ENCODE measurements around the gene PUS1.

Gene PUS1

DNA sequence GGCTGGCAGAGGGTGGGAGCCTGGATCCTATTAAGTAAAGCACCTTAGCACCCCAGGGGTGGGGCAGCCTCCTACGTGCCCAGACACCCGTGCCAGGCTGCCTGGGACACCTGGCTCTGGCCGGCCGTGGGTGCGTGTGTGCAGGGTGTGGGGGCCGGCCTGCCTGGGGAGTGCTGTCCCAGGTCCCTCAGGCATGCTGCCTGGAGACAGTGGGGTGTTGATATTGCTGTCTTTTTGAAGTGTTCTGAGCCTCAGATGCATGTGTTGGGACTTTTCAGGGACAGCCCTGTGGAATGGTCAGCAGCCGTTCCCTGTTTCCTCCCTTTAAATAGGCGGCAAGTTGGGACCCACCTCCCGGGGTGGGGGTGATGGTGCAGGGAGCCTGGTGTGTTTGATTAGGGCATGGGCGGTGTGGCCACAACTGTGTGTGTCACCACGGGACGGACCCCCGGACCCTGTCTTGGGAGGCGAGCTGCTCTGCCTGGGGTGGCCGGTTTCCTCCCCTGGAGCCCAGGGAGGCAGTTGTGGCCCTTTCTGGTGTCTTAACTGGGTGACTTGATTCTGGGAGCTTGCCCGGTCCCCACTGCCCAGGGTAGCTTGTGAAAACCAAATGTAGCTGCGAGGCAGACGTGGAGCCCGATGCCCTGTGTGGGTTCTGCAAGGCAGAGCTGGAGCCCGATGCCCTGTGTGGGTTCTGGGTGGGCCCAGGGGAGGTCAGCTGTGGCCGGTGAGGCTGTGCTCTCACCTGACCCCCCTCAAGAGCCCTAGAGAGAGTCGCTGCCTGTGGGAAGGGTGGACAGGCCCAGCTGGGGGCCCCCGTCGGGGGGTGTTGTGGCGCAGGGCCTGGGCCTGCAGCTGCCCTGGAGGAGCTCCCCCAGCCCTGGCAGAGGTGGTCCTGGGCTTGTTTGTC is 26.5 kb upstream of the PUS1 start:
- peak overlapping the region; percentile 57; the same call in 1 of the 2 replicates for H3K9ac ChIP-seq
- no peak overlapping the region for H3K4me3 ChIP-seq
- H3K4me2 ChIP-seq: peak overlapping the region; percentile 49
- peaks cover 100% of the 10 kb centered on the region for H4K20me1 ChIP-seq
- H3K9me3 ChIP-seq: no peaks in the 10 kb centered on the region
- no peaks in the 10 kb centered on the region for H3K27me3 ChIP-seq
- H3K4me1 ChIP-seq: peaks cover 81% of the 10 kb centered on the region
- H3K27ac ChIP-seq: peak overlapping the region; percentile 64
- TF ChIP-seq Cebpa-rat (IDR thresholded peaks at IDR 0.05): no peak
- H3K36me3 ChIP-seq: peaks cover 85% of the 10 kb centered on the region

DNA sequence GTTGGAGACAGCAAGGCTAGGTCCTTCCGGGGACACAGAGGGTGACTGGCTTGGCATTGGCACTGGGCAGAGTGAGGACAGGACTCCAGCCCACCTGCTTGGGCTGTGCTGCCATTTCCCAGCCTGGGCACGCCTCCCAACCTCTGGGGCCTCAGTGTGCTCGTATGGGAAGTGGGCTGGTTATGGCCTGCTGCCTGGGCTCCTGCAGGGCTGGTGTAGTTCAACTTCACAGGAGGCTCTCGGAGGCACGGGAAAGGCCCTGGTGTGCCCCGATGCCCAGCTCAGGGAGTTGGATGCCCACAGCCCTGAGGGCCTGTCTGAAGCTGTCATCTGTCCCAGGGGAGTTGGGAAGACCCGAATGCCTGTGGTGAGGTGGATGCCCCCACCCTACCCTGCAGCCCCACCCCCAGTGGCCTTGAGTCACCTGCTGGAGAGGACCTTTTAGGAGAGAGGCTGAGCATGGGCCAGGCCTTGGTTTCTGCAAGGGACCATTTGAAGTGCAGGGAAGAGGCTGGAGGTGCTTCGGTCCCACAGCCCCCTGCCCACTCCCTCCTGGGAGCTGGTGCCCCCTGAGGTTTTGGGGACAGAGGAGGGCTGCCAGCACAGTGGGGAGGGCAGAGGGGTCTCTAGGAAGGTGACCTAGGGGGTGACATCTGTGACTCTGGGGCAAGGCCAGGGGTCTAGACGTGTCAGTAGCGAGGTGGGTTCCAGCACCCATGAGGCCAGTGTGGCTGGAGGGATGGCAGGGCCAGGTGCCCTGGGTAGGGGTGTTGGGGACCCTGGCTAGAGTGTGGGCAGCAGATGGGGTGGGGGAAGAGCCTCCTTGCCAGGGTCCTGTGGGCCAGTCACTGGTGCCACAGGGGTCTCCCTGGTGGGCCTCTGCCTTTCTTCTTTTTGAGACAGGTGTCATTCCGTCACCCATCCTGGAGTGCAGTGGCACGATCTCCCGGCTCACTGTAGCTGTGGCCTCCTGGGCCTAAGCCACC is 25.5 kb upstream of the PUS1 start:
- peaks cover 88% of the 10 kb centered on the region for H3K36me3 ChIP-seq
- peak overlapping the region; percentile 64 for H3K27ac ChIP-seq
- no peak overlapping the region for H3K4me3 ChIP-seq
- no peak for TF ChIP-seq Cebpa-rat (IDR thresholded peaks at IDR 0.05)
- H3K27me3 ChIP-seq: no peaks in the 10 kb centered on the region
- peak overlapping the region; percentile 57 for H3K9ac ChIP-seq
- no peaks in the 10 kb centered on the region for H3K9me3 ChIP-seq
- H4K20me1 ChIP-seq: peaks cover 98% of the 10 kb centered on the region
- peak overlapping the region; percentile 49 for H3K4me2 ChIP-seq
- peaks cover 76% of the 10 kb centered on the region for H3K4me1 ChIP-seq

DNA sequence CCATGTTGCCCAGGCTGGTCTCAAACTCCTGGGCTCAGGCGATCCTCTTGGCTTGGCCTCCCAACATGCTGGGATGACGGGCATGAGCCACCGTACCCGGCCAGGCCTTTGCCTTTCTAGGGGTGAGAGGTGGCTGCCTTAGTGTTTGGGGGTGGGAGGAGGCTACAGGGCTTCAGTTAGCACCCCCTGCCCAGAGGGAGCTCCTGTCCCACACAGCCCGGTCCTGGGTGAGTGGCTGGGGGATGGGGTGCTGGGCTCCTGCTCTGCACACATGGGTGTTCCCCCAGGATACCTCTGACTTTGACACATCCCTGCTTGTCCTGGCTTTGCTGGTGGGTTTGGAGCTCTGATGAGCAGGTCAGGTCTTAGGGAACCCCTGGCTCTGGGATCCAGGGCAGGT is 24.7 kb upstream of the PUS1 start:
- H4K20me1 ChIP-seq: peaks cover 98% of the 10 kb centered on the region
- H3K4me3 ChIP-seq: no peak overlapping the region
- H3K4me1 ChIP-seq: peaks cover 76% of the 10 kb centered on the region
- H3K9ac ChIP-seq: 0 out of 2 replicates have a peak overlapping the region, but pooled peaks have one; percentile 38
- peaks cover 89% of the 10 kb centered on the region for H3K36me3 ChIP-seq
- no peaks in the 10 kb centered on the region for H3K27me3 ChIP-seq
- TF ChIP-seq Cebpa-rat (IDR thresholded peaks at IDR 0.05): no peak
- H3K4me2 ChIP-seq: peak overlapping the region; percentile 49; the same call in 1 of the 2 replicates
- 0 out of 2 replicates have a peak overlapping the region, but pooled peaks have one; percentile 18 for H3K27ac ChIP-seq
- H3K9me3 ChIP-seq: no peaks in the 10 kb centered on the region

DNA sequence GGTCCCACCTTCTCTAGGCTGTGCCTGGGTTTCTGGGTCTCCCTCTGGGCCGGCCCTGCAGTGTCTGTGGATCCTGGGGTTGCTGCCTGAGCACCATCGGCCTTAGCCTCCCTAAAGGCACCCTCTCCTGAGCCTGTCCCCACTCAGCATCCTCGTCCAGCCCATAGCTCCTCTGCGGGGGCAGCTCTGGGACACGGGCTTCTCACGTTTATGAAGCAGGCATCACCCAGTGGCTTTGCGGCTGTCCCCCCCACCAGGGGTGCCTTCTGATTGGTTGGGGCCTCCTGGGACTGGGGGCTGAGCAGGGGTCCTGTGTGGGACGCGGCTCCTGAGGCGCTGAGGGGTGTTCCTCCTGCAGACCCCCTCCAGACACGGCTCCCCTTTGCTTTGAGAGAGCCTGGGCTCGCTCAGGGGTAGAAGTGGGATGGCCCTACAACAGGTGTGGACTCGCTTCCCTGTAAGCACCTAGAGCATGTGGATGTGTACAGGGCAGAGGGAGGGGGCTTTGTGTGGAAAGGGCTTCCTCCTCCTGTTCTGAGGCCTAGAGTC is 23.9 kb upstream of the PUS1 start:
- H3K9ac ChIP-seq: no peak overlapping the region
- peaks cover 76% of the 10 kb centered on the region for H3K4me1 ChIP-seq
- H3K27ac ChIP-seq: no peak overlapping the region
- no peak overlapping the region for H3K4me3 ChIP-seq
- no peaks in the 10 kb centered on the region for H3K27me3 ChIP-seq
- H3K9me3 ChIP-seq: no peaks in the 10 kb centered on the region
- 0 out of 2 replicates have a peak overlapping the region, but pooled peaks have one; percentile 49 for H3K4me2 ChIP-seq
- peaks cover 92% of the 10 kb centered on the region for H3K36me3 ChIP-seq
- no peak for TF ChIP-seq Cebpa-rat (IDR thresholded peaks at IDR 0.05)
- H4K20me1 ChIP-seq: peaks cover 98% of the 10 kb centered on the region

- H3K4me2 ChIP-seq: no peak overlapping the region
- H3K4me1 ChIP-seq: peaks cover 76% of the 10 kb centered on the region
- no peak overlapping the region for H3K27ac ChIP-seq
- H3K27me3 ChIP-seq: no peaks in the 10 kb centered on the region
- H3K9ac ChIP-seq: no peak overlapping the region
- peaks cover 92% of the 10 kb centered on the region for H3K36me3 ChIP-seq
- peaks cover 98% of the 10 kb centered on the region for H4K20me1 ChIP-seq
- H3K4me3 ChIP-seq: no peak overlapping the region
- no peaks in the 10 kb centered on the region for H3K9me3 ChIP-seq
- no peak for TF ChIP-seq Cebpa-rat (IDR thresholded peaks at IDR 0.05)
Observed at GRCh38 chr12:131905630-131906091, 23.4 kb upstream of the PUS1 start.

DNA sequence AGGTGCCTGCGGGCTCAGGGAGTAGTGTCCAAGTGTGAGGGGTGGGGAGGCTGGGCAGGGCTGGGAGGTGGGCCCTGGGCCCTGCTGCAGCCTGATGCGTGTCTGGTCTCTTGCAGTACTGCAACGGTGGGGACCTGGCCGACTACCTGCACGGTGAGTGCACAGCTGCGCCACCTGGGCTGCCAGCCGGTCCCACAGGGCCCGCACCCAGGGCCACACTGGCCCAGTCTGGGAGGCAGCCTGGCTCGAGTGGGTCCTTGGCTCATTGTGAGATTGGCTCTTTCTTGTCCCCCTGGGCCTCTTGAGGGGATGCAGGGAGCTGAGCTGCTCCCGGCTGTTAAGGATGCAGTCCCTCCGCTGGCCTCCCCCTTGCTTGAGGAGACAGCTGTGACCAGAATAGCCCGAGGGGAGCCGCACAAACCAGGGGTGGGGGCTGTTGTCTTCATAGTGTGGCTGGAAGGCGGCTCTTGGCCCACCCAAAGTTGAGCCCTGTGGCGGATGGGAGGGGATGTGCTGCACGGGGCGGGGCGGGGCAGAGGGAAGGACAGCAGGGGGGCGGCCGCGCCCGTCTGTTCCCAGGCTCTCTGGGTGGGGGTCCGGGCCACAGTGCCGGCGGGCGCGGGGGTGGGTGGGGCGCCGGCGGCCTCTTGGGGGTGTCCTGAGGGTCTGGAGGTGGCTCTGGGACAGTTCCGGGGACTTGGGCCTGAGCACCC is 21.5 kb upstream of the PUS1 start:
- no peak for TF ChIP-seq Cebpa-rat (IDR thresholded peaks at IDR 0.05)
- Histone ChIP-seq H3K27ac (no peak overlapping the region), H3K4me3 (no peak overlapping the region), H3K9me3 (no peaks in the 10 kb centered on the region), H3K4me1 (peaks cover 79% of the 10 kb centered on the region), H4K20me1 (peaks cover 98% of the 10 kb centered on the region), H3K36me3 (peaks cover 96% of the 10 kb centered on the region), H3K27me3 (no peaks in the 10 kb centered on the region), H3K9ac (no peak overlapping the region), H3K4me2 (no peak overlapping the region)

DNA sequence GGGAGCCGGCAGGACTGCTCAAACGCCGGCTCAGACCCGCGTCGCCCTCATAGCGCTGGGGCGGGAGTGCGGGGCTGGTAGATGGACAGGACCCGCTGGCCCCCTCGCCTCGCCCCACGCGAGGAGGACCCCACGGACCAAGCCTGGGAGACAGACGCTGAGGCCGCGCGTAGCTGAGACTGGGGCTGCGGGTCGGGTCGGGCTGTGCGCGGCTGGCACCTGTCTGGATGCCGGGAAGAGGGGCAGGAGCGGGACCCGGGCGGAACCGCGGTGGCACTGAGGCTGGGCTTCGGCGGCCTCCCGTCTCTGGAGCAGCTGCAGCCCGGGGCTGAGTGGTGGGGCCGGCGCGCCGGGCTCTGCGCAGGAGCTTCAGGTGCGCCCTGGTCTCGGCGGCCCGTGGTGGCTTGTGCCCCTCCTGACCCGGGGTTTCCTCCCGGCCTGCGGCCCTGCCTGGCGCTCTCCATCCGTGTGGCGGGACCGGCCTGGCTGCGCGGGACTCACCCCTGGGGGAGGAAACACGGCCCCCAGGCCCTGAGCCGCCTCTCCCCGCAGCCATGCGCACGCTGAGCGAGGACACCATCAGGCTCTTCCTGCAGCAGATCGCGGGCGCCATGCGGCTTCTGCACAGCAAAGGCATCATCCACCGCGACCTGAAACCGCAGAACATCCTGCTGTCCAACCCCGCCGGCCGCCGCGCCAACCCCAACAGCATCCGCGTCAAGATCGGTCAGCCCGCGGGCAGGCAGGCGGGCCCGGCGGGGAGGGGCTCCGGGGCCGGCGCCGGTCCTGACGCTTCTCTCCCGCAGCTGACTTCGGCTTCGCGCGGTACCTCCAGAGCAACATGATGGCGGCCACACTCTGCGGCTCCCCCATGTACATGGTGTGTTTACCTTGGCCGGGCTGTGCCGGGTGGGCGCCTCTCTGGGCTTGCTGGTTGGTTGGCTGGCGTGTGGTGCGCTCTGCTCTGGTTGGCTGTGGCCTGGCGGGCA is 20.7 kb upstream of the PUS1 start:
- H3K27ac ChIP-seq: no peak overlapping the region; the same call in 1 of the 2 replicates
- peaks cover 98% of the 10 kb centered on the region for H4K20me1 ChIP-seq
- H3K4me3 ChIP-seq: no peak overlapping the region; the same call in 1 of the 2 replicates
- no peaks in the 10 kb centered on the region for H3K27me3 ChIP-seq
- peaks cover 96% of the 10 kb centered on the region for H3K36me3 ChIP-seq
- H3K9ac ChIP-seq: peak overlapping the region; percentile 60; the same call in 1 of the 2 replicates
- peak overlapping the region; percentile 91 for H3K4me2 ChIP-seq
- TF ChIP-seq Cebpa-rat (IDR thresholded peaks at IDR 0.05): no peak
- H3K4me1 ChIP-seq: peaks cover 76% of the 10 kb centered on the region
- no peaks in the 10 kb centered on the region for H3K9me3 ChIP-seq

All from BLaER1 (cell line).